ENCODE data around the gene TMEM158. TPM values are rescaled to one million over a fixed set of nuclear protein-coding genes. Genes with fewer than 3 reads are reported as not detected.

TMEM158 gene
- polyA plus RNA-seq, 1 of the 3 experiments (the other 2 are of a cell fraction): 76.4 TPM

- Histone ChIP-seq H3F3A (replicated peaks; ENCODE audit: insufficient read depth) (no peaks in the 10 kb centered on the region), H3K27ac (ENCODE audit: low read depth in 2 of 2, low read length in 1 of 2) (no peak overlapping the region), H2AFZ (ENCODE audit: low read depth) (no peak overlapping the region), H3K4me2 (no peak overlapping the region), H4K20me1 (ENCODE audit: insufficient read depth) (no peaks in the 10 kb centered on the region), H3K4me1 (ENCODE audit: control insufficient read depth in 1 of 2, insufficient read depth in 2 of 2, low read depth in 1 of 2, low read length in 1 of 2) (peaks cover 0 to 21% of the 10 kb centered on the region in 2 experiments; a peak in 2 of 4 replicates), H3K9me3 (no peaks in the 10 kb centered on the region), H3K36me3 (replicated peaks in 1 of 2; ENCODE audit: control insufficient read depth in 1 of 2, insufficient read depth in 2 of 2, low read length in 1 of 2) (no peaks in the 10 kb centered on the region), H3K9ac (no peak overlapping the region), H3K79me2 (ENCODE audit: insufficient read depth) (no peaks in the 10 kb centered on the region), H3K9me2 (no peaks in the 10 kb centered on the region), H3K4me3 (ENCODE audit: low read depth in 2 of 2, low read length in 1 of 2) (no peak overlapping the region), H3K27me3 (ENCODE audit: insufficient read depth) (no peaks in the 10 kb centered on the region)
- no peak for DNase-seq
- POLR2A ChIA-PET: no interaction called here
- CTCF ChIA-PET: interaction anchor here (1.1 to 26.9 kb wide), 5 partner anchors 23 to 282 kb away, joined by 3 to 631 read pairs (median 11); no protein-coding TSS in a partner anchor
- no peak for TF ChIP-seq YY1 (IDR thresholded peaks at IDR 0.05; ENCODE audit: low read depth)
- no peak for TF ChIP-seq PBX3 (IDR thresholded peaks at IDR 0.05)
- no peak for TF ChIP-seq FOXM1 (IDR thresholded peaks at IDR 0.05; ENCODE audit: low read depth)
- TF ChIP-seq SIN3A (IDR thresholded peaks at IDR 0.05; ENCODE audit: borderline replicate concordance, low read depth, low read length): no peak
- no peak for TF ChIP-seq MEF2A (IDR thresholded peaks at IDR 0.05; ENCODE audit: borderline replicate concordance, low read depth)
- TF ChIP-seq USF2 (IDR thresholded peaks at IDR 0.05; ENCODE audit: borderline replicate concordance, low read depth, low read length): no peak
- no peak for TF ChIP-seq RAD21 (IDR thresholded peaks at IDR 0.05; ENCODE audit: low read length)
- TF ChIP-seq CHD2 (IDR thresholded peaks at IDR 0.05; ENCODE audit: low read length, partially characterized antibody): no peak
- no peak for TF ChIP-seq RFX5 (IDR thresholded peaks at IDR 0.05; ENCODE audit: low read length)
- TF ChIP-seq NRF1 (IDR thresholded peaks at IDR 0.05; ENCODE audit: low read depth, low read length): no peak
- TF ChIP-seq TCF12 (IDR thresholded peaks at IDR 0.05): no peak
- no peak for TF ChIP-seq NFIC (IDR thresholded peaks at IDR 0.05; ENCODE audit: borderline replicate concordance)
- no peak for TF ChIP-seq ZBTB33 (IDR thresholded peaks at IDR 0.05; ENCODE audit: borderline replicate concordance, low read depth)
- TF ChIP-seq TAF1 (IDR thresholded peaks at IDR 0.05; ENCODE audit: borderline replicate concordance, low read depth, low read length): no peak
- TF ChIP-seq MAX (IDR thresholded peaks at IDR 0.05; ENCODE audit: low read depth): no peak
- no peak for TF ChIP-seq RXRA (IDR thresholded peaks at IDR 0.05; ENCODE audit: borderline replicate concordance, low read depth)
- no peak for TF ChIP-seq TEAD4 (IDR thresholded peaks at IDR 0.05; ENCODE audit: borderline replicate concordance, insufficient read depth)
- TF ChIP-seq REST (IDR thresholded peaks at IDR 0.05; ENCODE audit: low read depth, low read length): no peak
- TF ChIP-seq SMC3 (IDR thresholded peaks at IDR 0.05; ENCODE audit: low read depth, low read length): no peak
- 95% methylated on average over 10 of the region's 10 CpGs for whole genome bisulfite sequencing (ENCODE audit: low lambda C conversion rate)
These were observed 14.0 kb downstream of the TMEM158 start for GRCh38 chr3:45212095-45212468.

Measured in SK-N-SH (cell line).